IPS-NIHi7 (cell line): ENCODE results near the gene NAXE.
"Not testable (repeated sequence)": the region's sequence is repeated elsewhere in the genome, so short reads cannot be mapped to it uniquely, and the experiment has no call there.

Experiments used
- DNase-seq: peaks from one replicate; pipeline ENCODE4 v3.0.0; 2012; ENCODE audit warnings: mixed read lengths; ENCODE audit errors: extremely low spot score

The NAXE gene

DNA sequence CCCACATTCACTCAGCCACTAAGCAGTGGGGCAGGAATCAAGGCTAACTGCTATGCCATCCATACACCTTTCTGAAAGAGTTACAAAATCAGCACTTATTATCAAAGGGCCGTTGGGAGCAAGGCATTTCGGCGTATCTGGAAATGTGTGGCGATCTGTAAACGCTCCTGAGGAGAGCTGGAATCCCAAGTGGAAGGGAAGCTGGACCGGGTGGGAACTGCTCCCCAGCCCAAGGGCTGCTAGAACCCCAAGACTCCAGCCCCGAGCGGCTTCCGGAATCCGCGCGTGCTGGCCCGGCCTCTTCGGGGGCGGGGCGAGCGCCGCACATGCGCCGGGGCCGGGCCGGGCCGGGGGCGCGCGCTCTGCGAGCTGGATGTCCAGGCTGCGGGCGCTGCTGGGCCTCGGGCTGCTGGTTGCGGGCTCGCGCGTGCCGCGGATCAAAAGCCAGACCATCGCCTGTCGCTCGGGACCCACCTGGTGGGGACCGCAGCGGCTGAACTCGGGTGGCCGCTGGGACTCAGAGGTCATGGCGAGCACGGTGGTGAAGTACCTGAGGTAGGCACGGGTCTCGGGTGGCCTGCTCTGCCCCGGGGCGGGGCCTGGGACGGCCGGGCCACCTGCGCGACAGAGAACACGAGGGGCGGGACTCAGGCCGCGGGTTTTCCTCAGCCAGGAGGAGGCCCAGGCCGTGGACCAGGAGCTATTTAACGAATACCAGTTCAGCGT lies at the start of gene NAXE:
TSS of gene NAXE (plus strand) at position 345 of the 726 bp plus-strand sequence. CDS start at position 374, 29 bp downstream.
- DNase-seq, result peak; percentile 92

DNA sequence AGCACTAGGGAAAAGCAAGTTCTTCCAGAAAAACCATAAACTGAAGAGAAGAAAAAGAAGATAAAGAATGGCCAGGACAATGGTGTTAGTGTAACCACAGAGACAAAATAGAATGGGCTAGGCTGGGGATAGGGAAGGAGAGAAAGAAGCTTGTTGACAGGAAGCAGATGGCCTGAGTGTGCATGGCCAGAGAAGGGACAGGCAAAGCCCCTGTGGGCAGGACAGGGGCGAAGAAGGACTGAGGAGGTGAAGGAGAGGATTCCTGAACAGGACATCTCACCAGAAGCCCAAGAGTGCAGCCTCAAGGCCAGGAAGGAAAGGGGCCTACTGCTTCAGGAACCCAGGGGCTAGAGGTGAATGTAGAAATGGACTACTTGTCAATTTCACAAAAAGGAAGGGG lies 48.5 kb upstream of the NAXE start:
- no peak for DNase-seq

DNA sequence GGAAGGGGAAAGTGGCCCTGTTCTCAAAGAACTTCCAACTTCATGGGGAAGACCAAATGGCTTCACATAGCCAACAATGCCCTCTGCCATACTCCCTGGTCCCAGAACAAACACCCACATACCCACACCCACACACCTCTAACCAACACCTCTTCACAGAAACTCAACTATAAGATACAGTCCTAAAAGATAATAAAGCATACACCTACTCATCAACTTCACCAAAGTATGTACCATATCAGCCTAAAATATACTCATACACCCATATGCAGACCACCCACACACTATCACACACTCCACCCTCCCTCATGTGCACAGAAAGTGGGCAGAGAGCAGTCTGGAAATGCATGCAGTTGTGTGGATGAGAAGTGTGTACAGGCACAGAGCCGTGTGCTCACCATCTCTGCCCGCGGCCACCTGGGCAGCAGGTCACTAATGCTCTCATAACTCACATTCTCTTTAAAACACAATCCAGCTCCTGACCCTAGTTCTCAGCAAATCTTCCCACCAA lies 46.9 kb upstream of the NAXE start:
- no peak for DNase-seq

- DNase-seq, result no peak
Measured at GRCh38 chr1:156546267-156546666, 45.3 kb upstream of the NAXE start.

DNA sequence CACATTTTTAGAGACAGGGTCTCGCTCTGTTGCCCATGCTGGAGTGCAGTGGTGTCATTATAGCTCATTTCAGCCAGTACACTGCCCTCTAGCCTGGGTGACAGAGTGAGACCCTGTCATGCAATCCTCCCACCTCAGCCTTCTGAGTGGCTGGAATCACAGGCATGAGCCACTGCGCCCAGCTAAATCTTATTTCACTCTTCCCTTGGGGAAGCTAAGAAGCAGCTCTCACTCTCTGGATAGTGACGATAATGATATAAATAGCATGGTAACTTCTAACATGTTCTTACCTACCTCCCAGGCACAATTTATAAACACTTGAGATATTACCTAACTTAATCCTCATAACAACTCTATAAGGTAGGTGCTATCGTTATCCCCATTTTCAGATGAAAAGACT lies 44.1 kb upstream of the NAXE start:
- no peak for DNase-seq

- DNase-seq, result no peak
Measured at GRCh38 chr1:156547982-156548381, 43.6 kb upstream of the NAXE start.

DNA sequence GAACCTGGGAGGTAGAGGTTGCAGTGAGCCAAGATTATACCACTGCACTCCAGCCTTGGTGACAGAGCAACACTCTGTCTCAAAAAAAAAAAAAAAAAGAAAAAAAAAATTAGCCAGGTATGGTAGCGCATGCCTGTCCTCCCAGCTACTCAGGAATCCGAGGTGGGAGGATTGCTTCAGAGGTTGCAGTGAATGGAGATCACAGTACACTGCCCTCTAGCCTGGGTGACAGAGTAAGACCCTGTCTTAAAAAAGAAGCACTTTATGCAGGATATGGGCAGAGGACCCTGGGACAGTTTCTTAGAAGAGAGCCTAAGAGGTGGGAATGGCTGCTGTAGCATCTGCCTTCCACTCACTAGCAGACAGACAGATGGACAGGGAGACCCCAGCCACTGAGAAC lies 42.2 kb upstream of the NAXE start:
- no peak for DNase-seq

DNA sequence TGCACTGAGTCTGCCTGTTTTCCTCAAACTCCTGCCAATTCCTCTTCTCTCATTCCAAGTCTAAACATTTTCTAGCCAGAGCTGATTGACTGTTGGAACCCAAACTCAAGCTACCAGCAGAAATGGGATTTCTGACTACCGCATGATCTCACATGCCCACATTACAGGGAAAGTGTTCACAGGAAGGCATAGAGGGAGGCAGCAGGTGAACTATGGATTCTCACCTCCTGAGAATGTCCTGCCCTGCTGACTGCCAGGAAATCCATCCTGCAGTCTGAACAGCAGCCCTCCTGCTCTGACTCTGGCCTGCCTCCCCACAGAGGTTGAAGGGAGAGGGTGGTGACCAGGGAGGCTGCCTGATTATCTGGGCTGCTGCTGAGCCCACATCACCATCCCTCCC lies 41.7 kb upstream of the NAXE start:
- DNase-seq, result no peak

GRCh38 chr1:156550346-156550745 lies 41.2 kb upstream of the NAXE start:
- no peak for DNase-seq

- no peak for DNase-seq
Measured at GRCh38 chr1:156551066-156551643, 40.4 kb upstream of the NAXE start.

GRCh38 chr1:156551869-156552268 lies 39.7 kb upstream of the NAXE start:
- DNase-seq, result no peak

DNA sequence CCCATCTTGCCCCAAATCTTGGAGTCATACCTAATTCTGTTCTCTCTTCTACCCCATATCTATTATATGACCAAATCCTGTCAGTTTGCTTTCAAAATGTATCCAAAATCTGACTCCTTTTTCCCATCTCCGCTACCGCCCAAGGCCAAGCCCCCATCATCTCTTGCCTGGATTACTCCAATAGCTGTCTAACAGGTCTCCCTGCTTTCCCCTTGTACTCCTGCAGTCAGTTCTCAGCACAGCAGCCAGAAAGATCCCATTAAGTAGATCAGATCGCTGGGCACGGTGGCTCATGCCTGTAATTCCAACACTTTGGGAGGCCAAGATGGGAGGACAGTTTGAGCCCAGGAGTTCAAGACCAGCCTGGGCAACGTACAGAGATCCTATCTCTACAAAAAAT lies 39.1 kb upstream of the NAXE start:
- DNase-seq, result no peak

DNA sequence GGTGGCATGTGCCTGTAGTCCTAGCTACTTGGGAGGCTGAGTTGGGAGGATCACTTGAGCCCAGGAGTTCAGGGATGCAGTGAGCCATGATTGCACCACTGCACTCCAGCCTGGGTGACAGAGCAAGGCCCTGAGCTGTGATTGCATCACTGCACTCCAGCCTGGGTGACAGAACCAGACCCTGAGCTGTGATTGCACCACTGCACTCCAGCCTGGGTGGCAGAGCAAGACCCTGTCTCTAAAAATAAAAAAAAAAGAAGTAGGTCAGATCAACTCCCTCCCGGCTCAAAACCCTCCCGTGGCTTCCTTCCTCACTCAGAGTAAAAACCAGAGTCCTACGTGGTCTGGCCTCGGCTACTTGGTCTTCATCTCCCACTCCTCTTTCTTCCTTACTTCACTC lies 38.6 kb upstream of the NAXE start:
- not testable (repeated sequence) for DNase-seq

GRCh38 chr1:156553860-156554485 lies 37.6 kb upstream of the NAXE start:
- no peak for DNase-seq

- no peak for DNase-seq
Measured at GRCh38 chr1:156554971-156555370, 36.6 kb upstream of the NAXE start.

GRCh38 chr1:156555715-156556114 lies 35.9 kb upstream of the NAXE start:
- no peak for DNase-seq

- no peak for DNase-seq
Measured at GRCh38 chr1:156556354-156556753, 35.2 kb upstream of the NAXE start.

GRCh38 chr1:156559086-156559796 lies 32.3 kb upstream of the NAXE start:
- no peak for DNase-seq

DNA sequence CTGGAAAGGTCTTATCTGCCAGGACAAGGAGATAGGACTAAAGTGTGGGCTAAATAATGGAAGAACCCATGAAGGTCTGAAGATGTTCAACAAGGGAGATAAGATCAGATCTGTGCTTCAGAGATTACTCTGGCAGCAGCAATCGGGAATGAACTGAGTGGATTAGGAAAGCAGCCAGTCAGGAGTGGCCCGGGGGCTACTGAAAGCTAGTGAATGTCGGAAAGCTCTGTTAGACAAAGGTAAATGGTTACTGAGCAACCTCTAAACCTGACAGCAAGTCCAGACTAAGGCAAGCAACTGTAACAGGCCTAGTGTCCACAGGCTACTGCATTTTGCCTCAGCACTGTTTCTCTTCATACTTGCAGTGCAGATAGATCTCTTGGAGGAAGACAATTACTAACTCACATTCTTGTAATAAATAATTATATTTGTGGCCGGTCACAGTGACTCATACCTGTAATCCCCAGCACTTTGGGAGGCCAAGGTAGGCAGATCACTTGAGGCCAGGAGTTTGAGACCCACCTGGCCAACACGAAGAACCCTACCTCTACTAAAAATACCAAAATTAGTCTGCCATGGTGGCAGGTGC lies 31.7 kb upstream of the NAXE start:
- no peak for DNase-seq

- DNase-seq, result no peak
Measured at GRCh38 chr1:156560585-156561163, 30.9 kb upstream of the NAXE start.

- no peak for DNase-seq
Measured at GRCh38 chr1:156565519-156565918, 26.1 kb upstream of the NAXE start.

- DNase-seq, result no peak
Measured at GRCh38 chr1:156566436-156566835, 25.1 kb upstream of the NAXE start.
